HepG2 (cell line): ENCODE measurements around the gene TMEM255B. TPM values are rescaled to one million over a fixed set of nuclear protein-coding genes. Genes with fewer than 3 reads are reported as not detected.

ENCODE experiments used
- ATAC-seq: fragments of 200-7000 bp; cut with Tn5 transposase; 3 replicates; pipeline ENCODE4 v1.9.1; 2020; ENCODE audit warnings: mild to moderate bottlenecking, moderate library complexity
- BruUV-seq: library from RNA; stranded (reverse); fragments of 400-500 nt; replicated peaks from 2 replicates; lab custom pipeline; 2021; lab: Mats Ljungman, UMichigan
- CTCF ChIA-PET: fragments of 300-600 bp; formaldehyde crosslinking; extraction: SDS; loops from one replicate; lab custom pipeline; 2021; ENCODE audit warnings: low total read pairs, inconsistent platforms, low intra/inter-chr PET ratio; lab: Yijun Ruan, JAX
- POLR2A ChIA-PET: fragments of 350-600 bp; sonication (Branson Sonifier 250); formaldehyde crosslinking; loops from one replicate; lab custom pipeline; 2020; ENCODE audit warnings: antibody characterized with exemption, inconsistent platforms; lab: Yijun Ruan, JAX
- DNase-seq: peaks from one replicate; pipeline ENCODE4 v3.0.0-alpha.2; 2015; ENCODE audit warnings: low spot score
- FAIRE-seq: peaks from 3 replicates; lab custom pipeline; 2011; peaks lifted over from hg19 to GRCh38; lab: Jason Lieb, UNC
- H2AFZ ChIP-seq: one replicate; pipeline ENCODE4 v1.6.1; 2011; ENCODE audit warnings: low read length, inconsistent platforms
- H3K27ac ChIP-seq: fragments of 300-600 bp; 3 replicates; pipeline ENCODE4 v1.8.0; 2011; ENCODE audit warnings: mixed run types, mild to moderate bottlenecking, mixed read lengths, low read length, inconsistent platforms; ENCODE audit not compliant: insufficient read depth; ENCODE audit errors: extremely low read length
- H3K27me3 ChIP-seq, 2 experiments: fragments of 200-600 bp in 1 of 2; 2 replicates in 1 of 2; 3 replicates in 1 of 2; pipeline versions ENCODE4 v1.6.0 to v1.8.0; 2011; ENCODE audit warnings: low read length in 2 of 2, mild to moderate bottlenecking in 2 of 2, moderate library complexity in 2 of 2, inconsistent platforms in 1 of 2; ENCODE audit not compliant: insufficient read depth in 2 of 2, control insufficient read depth in 1 of 2
- H3K36me3 ChIP-seq, 2 experiments: fragments of 200-600 bp in 1 of 2; replicated peaks in 1 of 2; 2 replicates in 1 of 2; 3 replicates in 1 of 2; pipeline versions ENCODE4 v1.5.1 to v1.8.0; 2011; ENCODE audit warnings: low read length in 2 of 2, inconsistent platforms in 1 of 2; ENCODE audit not compliant: insufficient read depth in 2 of 2, control insufficient read depth in 1 of 2
- H3K4me1 ChIP-seq: 2 replicates; pipeline ENCODE4 v1.5.1; 2012; ENCODE audit warnings: low read length, inconsistent platforms; ENCODE audit not compliant: insufficient read depth
- H3K4me2 ChIP-seq: 2 replicates; pipeline ENCODE4 v1.6.0; 2011; ENCODE audit warnings: low read depth, low read length, inconsistent platforms
- H3K4me3 ChIP-seq, 3 experiments: fragments of 200-600 bp in 1 of 3; sonication (generic), shearing (Covaris generic) in 1 of 3; replicated peaks in 1 of 3; 2 replicates each; pipeline ENCODE4 v1.5.1; 2011 to 2016; ENCODE audit warnings: low read length in 3 of 3, inconsistent platforms in 2 of 3, low read depth in 2 of 3, mild to moderate bottlenecking in 2 of 3, control low read depth in 1 of 3, mixed read lengths in 1 of 3; ENCODE audit not compliant: insufficient read depth in 1 of 3
- H3K79me2 ChIP-seq: one replicate; pipeline ENCODE4 v1.6.1; 2011; ENCODE audit warnings: low read length, inconsistent platforms; ENCODE audit not compliant: insufficient read depth
- H3K9ac ChIP-seq: 2 replicates; pipeline ENCODE4 v1.6.0; 2011; ENCODE audit warnings: mild to moderate bottlenecking, low read depth, low read length, inconsistent platforms; ENCODE audit not compliant: insufficient read depth
- H3K9me3 ChIP-seq: 2 replicates; pipeline ENCODE4 v1.5.1; 2012; ENCODE audit warnings: mild to moderate bottlenecking, low read length
- H4K20me1 ChIP-seq: 2 replicates; pipeline ENCODE4 v1.6.0; 2011; ENCODE audit warnings: inconsistent platforms, mild to moderate bottlenecking, low read length, moderate library complexity; ENCODE audit not compliant: insufficient read depth
- ELF4 ChIP-seq: sonication (generic); formaldehyde crosslinking; IDR thresholded peaks from 2 replicates; pipeline ENCODE4 v1.5.0; 2020; ENCODE audit warnings: missing genetic modification reagents, mild to moderate bottlenecking, moderate library complexity, borderline replicate concordance
- GLI4 ChIP-seq: sonication (generic); formaldehyde crosslinking; IDR thresholded peaks from 2 replicates; pipeline ENCODE4 v1.5.1; 2020; ENCODE audit warnings: missing genetic modification reagents, mild to moderate bottlenecking, moderate library complexity, borderline replicate concordance
- MXD4 ChIP-seq: IDR thresholded peaks from 2 replicates; pipeline ENCODE4 v1.6.1; 2016; ENCODE audit warnings: mild to moderate bottlenecking, missing biosample characterization, missing genetic modification reagents
- PHB2 ChIP-seq: fragments of 450-650 bp; IDR thresholded peaks from 2 replicates; pipeline ENCODE4 v1.6.1; 2018; ENCODE audit not compliant: partially characterized antibody
- PRDM10 ChIP-seq: sonication (generic); formaldehyde crosslinking; IDR thresholded peaks from 2 replicates; pipeline ENCODE4 v1.4.0; 2020; ENCODE audit warnings: low read depth, missing genetic modification reagents
- RORA ChIP-seq: sonication (generic); formaldehyde crosslinking; IDR thresholded peaks from 2 replicates; pipeline ENCODE4 v1.5.0; 2020; ENCODE audit warnings: mild to moderate bottlenecking, missing genetic modification reagents, moderate library complexity
- THAP11 ChIP-seq: IDR thresholded peaks from 2 replicates; pipeline ENCODE4 v1.6.1; 2016; ENCODE audit warnings: missing biosample characterization, missing genetic modification reagents
- TSC22D2 ChIP-seq: sonication (generic); formaldehyde crosslinking; IDR thresholded peaks from 2 replicates; pipeline ENCODE4 v1.5.1; 2020; ENCODE audit warnings: missing genetic modification reagents, mild to moderate bottlenecking, borderline replicate concordance
- ZBTB21 ChIP-seq: sonication (generic); formaldehyde crosslinking; IDR thresholded peaks from 2 replicates; pipeline ENCODE4 v1.4.0; 2020; ENCODE audit warnings: missing genetic modification reagents
- ZMYM3 ChIP-seq: sonication (generic); formaldehyde crosslinking; IDR thresholded peaks from 2 replicates; pipeline ENCODE4 v1.5.1; 2020; ENCODE audit warnings: mild to moderate bottlenecking, missing genetic modification reagents
- ZNF414 ChIP-seq: sonication (generic); formaldehyde crosslinking; IDR thresholded peaks from 2 replicates; pipeline ENCODE4 v1.5.0; 2020; ENCODE audit warnings: missing genetic modification reagents
- WGBS: methylation state at CpG from one replicate; pipeline ENCODE4 v1.1.6; 2017; ENCODE audit warnings: low lambda C conversion rate; 5-methylcytosine and 5-hydroxymethylcytosine counted together
- in situ Hi-C: cut with HindIII; loops from 2 replicates; pipeline ENCODE4 v1.10.0; 2017; ENCODE audit warnings: low pct_unique_long_range_greater_than_20kb; ENCODE audit not compliant: extremely low pct_ligation_motif_present
- intact Hi-C: fragments of 100-400 bp; cut with micrococcal nuclease; formaldehyde crosslinking; loops from one replicate; pipeline ENCODE4 v1.10.0; 2022; ENCODE audit not compliant: unreplicated experiment
- polyA plus RNA-seq, 8 experiments: library from polyadenylated mRNA; depleted of rRNA in 3 of 8; stranded (reverse) in 7 of 8; unstranded in 1 of 8; fragments of >200 nt; fragmentation: Illumina TruSeq in 4 of 8; extraction: Trizol in 4 of 8; gene quantifications; 2 replicates each; pipeline versions ENCODE4 v1.2.1 to v1.2.3, GENCODE V29; 2011 to 2016; ENCODE audit warnings: low read depth in 4 of 8, missing spikeins in 1 of 8, mixed read lengths in 1 of 8; ENCODE audit not compliant: insufficient read depth in 1 of 8
- total RNA-seq, 5 experiments: library from RNA; depleted of rRNA; stranded (reverse); fragments of >200 nt; fragmentation: Illumina TruSeq; extraction: Trizol; gene quantifications; 2 replicates each; pipeline ENCODE4 v1.2.3, GENCODE V29; 2016; ENCODE audit warnings: low read depth in 1 of 5
- TF ChIP-seq, protein P1 (sequence below): IDR thresholded peaks from 2 replicates; pipeline ENCODE4 v1.6.1; 2012; ENCODE audit warnings: low read length, improper control_type of control experiment
- TF ChIP-seq, protein P2 (sequence below): sonication (generic); formaldehyde crosslinking; IDR thresholded peaks from 2 replicates; pipeline ENCODE4 v1.5.1; 2020; ENCODE audit warnings: missing genetic modification reagents, mild to moderate bottlenecking, borderline replicate concordance

Gene TMEM255B
- total and polyA plus RNA-seq, 2 of the 13 experiments (the other 11 are each of a cell fraction or from before 2014, with no cell fraction given) = not detected

DNA sequence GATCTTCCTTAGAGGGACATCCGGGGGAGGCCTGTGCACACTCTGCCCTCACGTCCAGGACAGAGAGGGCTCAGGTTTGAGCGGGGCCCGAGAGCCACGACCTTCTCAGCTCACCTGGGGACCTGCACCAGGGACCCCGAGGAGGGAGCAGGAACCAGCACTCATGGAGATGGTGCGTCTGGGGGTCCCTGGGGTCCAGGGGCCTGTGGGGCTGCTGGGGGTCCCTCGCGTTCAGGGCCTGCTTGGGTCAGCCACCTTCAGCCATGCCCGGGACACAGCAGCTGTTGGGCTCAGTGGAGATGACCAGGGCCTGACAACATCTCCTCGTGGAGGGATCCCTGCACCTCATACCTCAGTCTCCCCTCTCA, 47.1 kb downstream of the TMEM255B start (continued):
- TF ChIP-seq PRDM10 (CRISPR knock-in tag) (no peak), THAP11 (CRISPR knock-in tag) (no peak), MXD4 (CRISPR knock-in tag) (no peak)
- TF ChIP-seq, protein P1, sequence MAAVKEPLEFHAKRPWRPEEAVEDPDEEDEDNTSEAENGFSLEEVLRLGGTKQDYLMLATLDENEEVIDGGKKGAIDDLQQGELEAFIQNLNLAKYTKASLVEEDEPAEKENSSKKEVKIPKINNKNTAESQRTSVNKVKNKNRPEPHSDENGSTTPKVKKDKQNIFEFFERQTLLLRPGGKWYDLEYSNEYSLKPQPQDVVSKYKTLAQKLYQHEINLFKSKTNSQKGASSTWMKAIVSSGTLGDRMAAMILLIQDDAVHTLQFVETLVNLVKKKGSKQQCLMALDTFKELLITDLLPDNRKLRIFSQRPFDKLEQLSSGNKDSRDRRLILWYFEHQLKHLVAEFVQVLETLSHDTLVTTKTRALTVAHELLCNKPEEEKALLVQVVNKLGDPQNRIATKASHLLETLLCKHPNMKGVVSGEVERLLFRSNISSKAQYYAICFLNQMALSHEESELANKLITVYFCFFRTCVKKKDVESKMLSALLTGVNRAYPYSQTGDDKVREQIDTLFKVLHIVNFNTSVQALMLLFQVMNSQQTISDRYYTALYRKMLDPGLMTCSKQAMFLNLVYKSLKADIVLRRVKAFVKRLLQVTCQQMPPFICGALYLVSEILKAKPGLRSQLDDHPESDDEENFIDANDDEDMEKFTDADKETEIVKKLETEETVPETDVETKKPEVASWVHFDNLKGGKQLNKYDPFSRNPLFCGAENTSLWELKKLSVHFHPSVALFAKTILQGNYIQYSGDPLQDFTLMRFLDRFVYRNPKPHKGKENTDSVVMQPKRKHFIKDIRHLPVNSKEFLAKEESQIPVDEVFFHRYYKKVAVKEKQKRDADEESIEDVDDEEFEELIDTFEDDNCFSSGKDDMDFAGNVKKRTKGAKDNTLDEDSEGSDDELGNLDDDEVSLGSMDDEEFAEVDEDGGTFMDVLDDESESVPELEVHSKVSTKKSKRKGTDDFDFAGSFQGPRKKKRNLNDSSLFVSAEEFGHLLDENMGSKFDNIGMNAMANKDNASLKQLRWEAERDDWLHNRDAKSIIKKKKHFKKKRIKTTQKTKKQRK = no peak

DNA sequence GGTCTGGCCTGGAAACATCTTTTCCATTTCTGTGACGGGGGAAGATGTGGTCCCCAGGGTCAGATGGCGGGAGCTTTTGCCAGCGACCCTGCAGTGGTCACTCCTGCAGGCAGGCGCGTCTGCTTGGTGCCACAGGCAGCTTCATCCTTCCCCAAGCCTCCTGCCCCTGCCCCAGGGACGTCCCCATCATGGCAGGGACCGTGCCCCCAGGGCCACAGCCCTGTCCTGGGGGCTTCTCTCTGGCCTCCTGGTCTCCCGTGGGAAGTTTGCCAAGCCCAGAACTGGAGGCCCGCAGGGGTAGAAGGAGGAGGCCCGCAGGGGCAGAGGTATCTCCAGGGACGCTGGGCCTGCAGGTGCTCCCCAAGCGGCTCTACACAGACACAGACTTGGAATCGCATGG, 47.5 kb downstream of the TMEM255B start:
- Histone ChIP-seq H3K79me2 (no peaks in the 10 kb centered on the region), H2AFZ (no peak overlapping the region), H4K20me1 (no peaks in the 10 kb centered on the region), H3K4me3 (no peak overlapping the region), H3K9ac (no peak overlapping the region), H3K4me1 (no peaks in the 10 kb centered on the region), H3K27me3 (peaks cover 6 to 19% of the 10 kb centered on the region in 2 experiments; a peak in 3 of 5 replicates), H3K9me3 (peaks cover 17% of the 10 kb centered on the region), H3K27ac (no peak overlapping the region), H3K4me2 (no peak overlapping the region), H3K36me3 (no peaks in the 10 kb centered on the region)
- WGBS = 20% methylated on average over 2 of the region's 13 CpGs
- ChIA-PET POLR2A (no interaction called here), CTCF (no interaction called here)
- no peak for ATAC-seq
- intact Hi-C loops = no loop called here
- no TSS peak for BruUV-seq
- in situ Hi-C loops = no loop called here
- no peak for DNase-seq
- no peak for FAIRE-seq
- TF ChIP-seq GLI4 (CRISPR knock-in tag) (no peak), ZNF414 (no peak), ZMYM3 (CRISPR knock-in tag) (no peak), RORA (CRISPR knock-in tag) (no peak), ELF4 (CRISPR knock-in tag) (no peak), PHB2 (no peak), TSC22D2 (no peak), ZBTB21 (CRISPR knock-in tag) (no peak)
- TF ChIP-seq, protein P2, sequence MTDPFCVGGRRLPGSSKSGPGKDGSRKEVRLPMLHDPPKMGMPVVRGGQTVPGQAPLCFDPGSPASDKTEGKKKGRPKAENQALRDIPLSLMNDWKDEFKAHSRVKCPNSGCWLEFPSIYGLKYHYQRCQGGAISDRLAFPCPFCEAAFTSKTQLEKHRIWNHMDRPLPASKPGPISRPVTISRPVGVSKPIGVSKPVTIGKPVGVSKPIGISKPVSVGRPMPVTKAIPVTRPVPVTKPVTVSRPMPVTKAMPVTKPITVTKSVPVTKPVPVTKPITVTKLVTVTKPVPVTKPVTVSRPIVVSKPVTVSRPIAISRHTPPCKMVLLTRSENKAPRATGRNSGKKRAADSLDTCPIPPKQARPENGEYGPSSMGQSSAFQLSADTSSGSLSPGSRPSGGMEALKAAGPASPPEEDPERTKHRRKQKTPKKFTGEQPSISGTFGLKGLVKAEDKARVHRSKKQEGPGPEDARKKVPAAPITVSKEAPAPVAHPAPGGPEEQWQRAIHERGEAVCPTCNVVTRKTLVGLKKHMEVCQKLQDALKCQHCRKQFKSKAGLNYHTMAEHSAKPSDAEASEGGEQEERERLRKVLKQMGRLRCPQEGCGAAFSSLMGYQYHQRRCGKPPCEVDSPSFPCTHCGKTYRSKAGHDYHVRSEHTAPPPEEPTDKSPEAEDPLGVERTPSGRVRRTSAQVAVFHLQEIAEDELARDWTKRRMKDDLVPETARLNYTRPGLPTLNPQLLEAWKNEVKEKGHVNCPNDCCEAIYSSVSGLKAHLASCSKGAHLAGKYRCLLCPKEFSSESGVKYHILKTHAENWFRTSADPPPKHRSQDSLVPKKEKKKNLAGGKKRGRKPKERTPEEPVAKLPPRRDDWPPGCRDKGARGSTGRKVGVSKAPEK (CRISPR knock-in tag) = no peak
